HG03175 (cell line): ENCODE measurements around the gene PNMA6E.
A peak's percentile ranks its signal among the peaks of the same experiment; 100 is the strongest.

Experiments
- ATAC-seq: cut with Tn5 transposase; IDR thresholded peaks from one replicate; pipeline ENCODE4 v1.9.1; 2021; ENCODE audit warnings: mild to moderate bottlenecking, moderate library complexity; ENCODE audit not compliant: unreplicated experiment

PNMA6E gene

GRCh38 chrX:153438532-153438931 lies 37.4 kb upstream of the PNMA6E start:
- ATAC-seq, result no peak

- ATAC-seq, result no peak
These were observed 34.7 kb upstream of the PNMA6E start for GRCh38 chrX:153435845-153436244.

DNA sequence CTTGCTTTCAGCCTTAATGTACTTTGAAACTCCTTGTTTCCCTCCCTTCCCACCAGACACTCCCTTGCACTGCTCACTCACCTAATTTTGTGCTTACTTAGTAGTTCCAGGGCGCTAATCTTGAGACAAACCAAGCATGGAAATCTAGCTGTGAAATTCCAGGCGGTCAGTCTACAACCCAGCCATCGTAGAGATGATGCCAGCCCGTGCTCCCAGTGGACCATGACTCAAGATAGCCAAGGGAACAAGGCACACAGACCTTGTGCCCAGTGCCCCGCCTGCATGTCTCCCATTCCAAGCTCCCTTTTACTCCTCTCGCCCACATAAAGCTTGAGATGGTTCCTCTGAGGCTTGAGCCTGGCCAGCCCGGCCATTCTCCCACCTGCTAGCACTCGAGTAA lies 33.7 kb upstream of the PNMA6E start:
- no peak for ATAC-seq

DNA sequence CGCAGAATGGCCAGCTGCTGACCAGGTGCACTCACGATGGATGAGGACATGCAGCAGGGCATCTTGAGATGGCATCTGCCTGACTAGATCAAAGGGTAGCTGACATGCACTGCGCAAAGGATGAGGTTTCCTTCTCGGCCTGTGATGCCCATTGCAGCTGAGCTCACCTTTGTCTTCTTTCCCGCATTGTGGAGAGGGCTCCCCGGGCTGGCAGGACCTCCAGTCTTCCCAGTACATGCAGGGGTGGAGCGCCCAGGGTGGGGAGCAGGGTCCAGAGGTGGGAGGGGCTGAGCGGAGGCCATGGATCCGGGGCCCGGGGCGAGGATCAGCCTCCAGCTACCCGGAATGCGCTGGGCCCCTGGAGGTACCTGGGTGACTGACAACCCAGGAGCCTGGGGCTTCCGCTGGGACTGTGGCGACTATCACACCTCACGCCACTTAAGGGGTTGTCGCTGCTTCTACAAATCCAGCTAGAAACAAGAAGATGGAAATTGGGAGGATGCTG lies 32.7 kb upstream of the PNMA6E start:
- no peak for ATAC-seq

DNA sequence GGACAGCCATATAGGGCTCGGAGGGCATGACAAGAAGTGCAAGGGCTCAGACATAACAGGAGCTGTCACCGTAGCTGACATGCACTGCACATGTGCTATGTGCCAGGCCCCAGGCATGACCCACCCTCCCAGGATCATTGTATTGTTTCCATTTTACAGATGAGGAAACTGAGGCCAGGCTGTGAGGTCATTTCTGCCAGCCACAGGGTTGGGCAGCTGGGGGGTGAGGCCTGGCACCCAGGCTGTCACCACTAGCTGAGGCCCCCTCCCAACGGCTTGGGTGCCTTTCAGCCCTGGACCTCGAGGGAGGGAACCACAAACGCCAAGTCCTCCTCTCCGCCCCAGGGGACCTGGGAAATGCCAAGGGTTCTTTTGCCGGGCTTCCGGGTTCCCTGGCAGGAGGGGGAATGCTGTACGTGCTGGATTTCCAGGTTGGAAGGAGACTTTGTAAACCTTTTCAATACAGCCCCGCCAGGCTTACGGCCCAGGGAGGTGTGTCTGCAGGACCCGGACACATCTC lies 32.1 kb upstream of the PNMA6E start:
- ATAC-seq, result no peak

DNA sequence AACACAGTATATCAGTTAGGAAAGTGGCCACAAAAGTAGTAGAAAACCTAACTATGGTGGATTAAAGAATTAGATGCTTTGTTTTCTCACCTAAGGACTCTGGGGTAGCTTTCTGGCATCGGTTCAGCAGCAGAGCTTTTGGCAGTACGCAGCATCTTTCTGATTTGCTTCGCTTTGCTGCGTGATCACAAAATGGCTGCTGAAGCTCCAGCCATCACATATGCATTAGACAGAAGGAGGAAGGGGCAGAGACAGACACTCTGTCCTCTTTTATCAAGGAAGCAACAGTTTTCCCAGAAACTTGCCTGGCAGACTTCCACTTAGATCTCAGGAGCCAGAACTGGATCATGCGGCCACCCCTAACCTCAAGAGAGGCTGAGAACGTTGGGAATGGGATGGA lies 29.6 kb upstream of the PNMA6E start:
- no peak for ATAC-seq

- ATAC-seq, result no peak
These were observed 25.1 kb upstream of the PNMA6E start for GRCh38 chrX:153426204-153426603.

- no peak for ATAC-seq
These were observed 22.5 kb upstream of the PNMA6E start for GRCh38 chrX:153423652-153424051.

- ATAC-seq, result no peak
These were observed 20.7 kb upstream of the PNMA6E start for GRCh38 chrX:153421856-153422255.

DNA sequence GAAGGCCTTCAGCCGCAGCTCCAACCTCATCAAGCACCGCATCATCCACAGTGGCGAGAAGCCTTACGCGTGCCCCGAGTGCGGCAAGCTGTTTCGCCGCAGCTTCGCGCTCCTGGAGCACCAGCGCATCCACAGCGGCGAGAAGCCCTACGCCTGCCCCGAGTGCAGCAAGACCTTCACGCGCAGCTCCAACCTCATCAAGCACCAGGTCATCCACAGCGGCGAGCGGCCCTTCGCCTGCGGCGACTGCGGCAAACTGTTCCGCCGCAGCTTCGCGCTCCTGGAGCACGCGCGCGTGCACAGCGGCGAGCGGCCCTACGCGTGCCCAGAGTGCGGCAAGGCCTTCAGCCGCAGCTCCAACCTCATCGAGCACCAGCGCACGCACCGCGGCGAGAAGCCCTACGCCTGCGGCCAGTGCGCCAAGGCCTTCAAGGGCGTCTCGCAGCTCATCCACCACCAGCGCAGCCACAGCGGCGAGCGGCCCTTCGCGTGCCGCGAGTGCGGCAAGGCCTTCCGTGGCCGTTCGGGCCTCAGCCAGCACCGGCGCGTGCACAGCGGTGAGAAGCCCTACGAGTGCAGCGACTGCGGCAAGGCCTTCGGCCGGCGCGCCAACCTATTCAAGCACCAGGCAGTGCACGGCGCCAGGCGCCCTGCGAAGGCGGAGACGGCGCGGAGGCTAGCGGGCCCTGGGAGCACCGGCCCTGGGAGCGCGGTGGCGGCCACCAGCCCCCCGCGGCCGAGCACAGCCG lies 19.9 kb upstream of the PNMA6E start:
- ATAC-seq, result no peak

GRCh38 chrX:153417637-153418036 lies 16.5 kb upstream of the PNMA6E start:
- ATAC-seq, result no peak

DNA sequence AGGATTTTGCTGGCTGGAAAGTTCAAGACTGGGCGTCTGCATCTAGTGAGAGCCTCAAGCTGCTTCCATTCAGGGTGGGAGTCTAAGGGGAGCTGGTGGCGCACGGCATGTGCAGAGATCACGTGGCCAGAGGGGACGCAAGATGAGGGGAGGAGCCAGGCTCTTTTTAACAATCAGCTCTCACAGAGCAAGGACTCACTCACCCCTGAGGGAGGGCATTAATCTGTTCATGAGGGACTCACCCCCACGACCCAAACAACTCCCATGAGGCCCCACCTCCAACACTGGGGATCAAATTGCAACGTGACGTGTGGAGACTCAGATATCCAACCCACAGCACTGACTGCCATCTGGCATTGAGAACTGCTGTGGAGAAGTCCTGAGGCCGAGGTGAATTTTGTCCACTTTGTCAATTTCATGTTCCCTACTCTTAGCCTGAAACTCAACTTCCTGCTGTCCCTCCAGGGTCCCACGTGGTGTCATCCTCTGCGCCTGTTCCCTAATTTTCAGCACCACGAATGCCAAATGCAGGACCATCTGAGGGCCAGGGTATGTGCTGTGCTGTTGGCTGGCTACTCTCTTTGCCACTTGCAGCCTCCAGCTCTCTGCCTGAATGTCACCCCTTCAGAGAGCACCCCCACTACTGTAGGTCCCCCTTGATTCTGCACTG lies 15.8 kb upstream of the PNMA6E start:
- ATAC-seq, result no peak

DNA sequence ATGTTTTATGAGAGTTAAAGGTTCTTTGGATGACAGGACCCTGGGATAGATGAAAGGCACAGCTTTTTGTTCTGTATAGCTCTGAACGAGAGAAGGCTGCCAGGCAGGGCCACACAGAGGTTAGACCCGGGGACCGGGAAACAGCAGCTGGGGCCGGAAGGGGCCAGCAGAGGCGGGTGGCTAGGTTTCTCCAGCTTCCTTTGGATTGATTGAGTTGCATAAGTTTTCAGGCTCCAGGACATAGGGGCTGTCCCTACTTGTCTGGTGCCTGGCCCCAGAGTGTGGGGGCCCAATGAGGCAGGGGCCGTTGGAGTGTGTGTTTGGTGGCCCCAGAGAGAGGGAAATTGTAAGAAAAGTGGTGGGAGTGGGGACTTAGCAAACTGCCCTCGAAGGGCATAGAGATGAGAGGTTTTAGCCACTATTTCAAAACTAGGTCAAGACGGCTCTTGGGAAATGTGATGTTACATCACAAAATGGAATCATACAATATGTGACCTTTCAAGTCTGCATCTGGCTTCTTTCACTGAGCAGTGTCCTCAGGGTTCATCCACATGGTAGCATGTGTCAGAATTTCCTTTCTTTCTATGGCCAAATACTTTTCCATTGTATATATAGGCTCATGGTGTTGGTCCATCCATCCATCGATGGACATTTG lies 13.8 kb upstream of the PNMA6E start:
- no peak for ATAC-seq

DNA sequence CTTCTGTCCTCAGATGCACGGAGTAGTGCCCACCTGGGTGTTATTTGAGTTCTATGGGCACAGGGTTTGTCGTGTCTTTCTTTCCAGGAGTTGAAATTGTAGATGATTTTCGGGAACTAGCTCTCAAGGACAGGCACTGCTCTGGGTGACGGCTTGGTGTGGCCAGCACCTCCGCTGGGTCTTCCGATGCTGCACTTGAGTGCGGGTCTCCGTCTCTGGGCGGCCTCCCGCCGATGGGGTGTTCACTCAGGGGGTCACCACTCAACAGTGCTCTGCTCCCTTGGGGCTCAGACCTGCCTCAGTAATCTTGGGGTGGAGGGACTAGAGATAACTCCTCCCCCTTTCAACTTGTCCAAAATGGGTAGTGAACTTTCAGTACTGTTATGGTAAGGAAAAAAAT lies 12.6 kb upstream of the PNMA6E start:
- no peak for ATAC-seq

DNA sequence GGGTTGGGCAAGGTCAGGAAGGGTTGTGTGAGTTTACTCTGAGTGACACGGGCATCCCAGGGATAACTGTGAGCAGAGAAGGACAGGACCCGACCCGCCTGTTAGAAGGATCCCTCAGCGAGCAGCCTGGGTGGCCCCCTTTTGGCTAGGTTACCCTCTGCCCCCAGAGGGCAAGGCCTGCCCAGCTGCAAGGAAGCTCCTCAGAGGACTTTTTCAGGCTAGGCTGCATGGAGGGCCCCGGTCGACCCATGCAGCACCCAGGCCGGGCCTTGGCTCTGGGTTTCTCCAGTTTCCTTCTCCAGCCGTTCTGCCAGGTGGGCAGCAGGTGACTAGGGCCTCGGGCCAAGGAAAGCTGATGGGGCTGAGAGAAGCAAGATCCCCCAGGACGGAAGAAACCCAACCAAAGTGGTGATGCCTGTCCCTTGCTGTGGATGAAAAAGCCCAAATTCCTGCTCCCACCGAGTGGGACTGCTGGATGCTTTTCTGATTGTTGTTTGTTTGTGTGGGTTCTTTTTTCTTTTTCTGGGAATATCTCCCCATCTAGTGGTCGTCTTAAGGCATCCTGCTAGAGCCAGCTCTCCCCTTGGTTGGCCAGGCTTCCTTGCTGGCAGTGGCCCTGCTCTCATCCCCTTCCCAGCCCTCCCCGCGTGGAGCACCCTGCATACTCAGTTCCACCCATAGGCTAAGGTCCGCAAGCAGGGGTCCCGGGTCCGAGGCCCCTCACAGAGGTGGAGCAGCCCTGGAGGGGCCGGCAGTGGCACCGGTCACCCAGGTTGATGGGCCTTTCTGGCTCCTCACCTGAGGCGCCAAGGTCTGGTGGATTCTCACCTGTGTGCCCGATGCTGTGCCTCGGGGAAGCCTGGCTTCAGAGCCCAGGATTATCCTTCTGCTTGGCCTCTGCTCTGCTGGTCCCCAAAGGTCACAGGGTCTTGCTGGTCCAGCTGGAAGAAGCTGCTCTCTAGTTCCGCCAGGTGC lies 11.9 kb upstream of the PNMA6E start:
- ATAC-seq, result no peak

- no peak for ATAC-seq
These were observed 10.9 kb upstream of the PNMA6E start for GRCh38 chrX:153411988-153412574.

- peak; percentile 69 for ATAC-seq
These were observed 10.3 kb upstream of the PNMA6E start, which contains the start of gene ZFP92 for GRCh38 chrX:153411255-153411987. ZFP92 (plus strand) TSS chrX:153411472; CDS start chrX:153418323, 6,851 bp downstream.

GRCh38 chrX:153410888-153411254 lies 9.7 kb upstream of the PNMA6E start:
- ATAC-seq, result no peak

GRCh38 chrX:153410373-153410772 lies 9.2 kb upstream of the PNMA6E start:
- ATAC-seq, result no peak
